HG03103 (cell line): ENCODE results near the gene STARD3NL.
"Not testable (repeated sequence)": the region's sequence is repeated elsewhere in the genome, so short reads cannot be mapped to it uniquely, and the experiment has no call there.

Experiments
- ATAC-seq: cut with Tn5 transposase; IDR thresholded peaks from one replicate; pipeline ENCODE4 v1.9.1; 2021; ENCODE audit warnings: low read depth; ENCODE audit not compliant: unreplicated experiment

Gene STARD3NL

GRCh38 chr7:38262545-38262944 lies 84.5 kb downstream of the STARD3NL start:
- no peak for ATAC-seq

- ATAC-seq = not testable (repeated sequence)
These were observed 85.2 kb downstream of the STARD3NL start for GRCh38 chr7:38263274-38263673.

- not testable (repeated sequence) for ATAC-seq
These were observed 86.6 kb downstream of the STARD3NL start for GRCh38 chr7:38264602-38265001.

GRCh38 chr7:38265958-38266357 lies 87.9 kb downstream of the STARD3NL start:
- not testable (repeated sequence) for ATAC-seq

- not testable (repeated sequence) for ATAC-seq
These were observed 91.8 kb downstream of the STARD3NL start for GRCh38 chr7:38269704-38270346.

- ATAC-seq = not testable (repeated sequence)
These were observed 92.4 kb downstream of the STARD3NL start for GRCh38 chr7:38270405-38270804.

GRCh38 chr7:38273286-38273995 lies 95.4 kb downstream of the STARD3NL start, which contains the start of gene TARP:
TSS of gene TARP (minus strand) at chr7:38273636.
- no peak for ATAC-seq

- ATAC-seq = no peak
These were observed 96.4 kb downstream of the STARD3NL start for GRCh38 chr7:38274486-38274885.

GRCh38 chr7:38274927-38275620 lies 97.0 kb downstream of the STARD3NL start:
- no peak for ATAC-seq

- no peak for ATAC-seq
These were observed 98.2 kb downstream of the STARD3NL start for GRCh38 chr7:38276096-38276877.

GRCh38 chr7:38280000-38280399 lies 102.0 kb downstream of the STARD3NL start:
- ATAC-seq = no peak
